HEK293 (cell line): ENCODE measurements around the gene IZUMO1R.

Experiments
- ATF2 ChIP-seq: fragments of 450-650 bp; formaldehyde crosslinking; IDR thresholded peaks from 2 replicates; pipeline ENCODE4 v1.5.1; 2016; ENCODE audit warnings: missing biosample characterization, missing genetic modification characterization, low read depth
- CTCF ChIP-seq: fragments of 450-650 bp; formaldehyde crosslinking; IDR thresholded peaks from 2 replicates; pipeline ENCODE4 v1.5.1; 2016; ENCODE audit warnings: missing biosample characterization, missing genetic modification characterization
- ZNF280C ChIP-seq: fragments of 450-650 bp; formaldehyde crosslinking; IDR thresholded peaks from 2 replicates; pipeline ENCODE4 v1.5.1; 2016; ENCODE audit warnings: missing biosample characterization, missing genetic modification characterization

- TF ChIP-seq ZNF280C: no peak
- no peak for TF ChIP-seq CTCF
- TF ChIP-seq ATF2 (tag by site-specific recombination): no peak
Observed at GRCh38 chr11:94281324-94281723, 23.1 kb upstream of the IZUMO1R start.
